Measurements from ENCODE around the gene DEXI. TPM values are rescaled to one million over a fixed set of nuclear protein-coding genes. Genes with fewer than 3 reads are reported as not detected.
A peak's percentile ranks its signal among the peaks of the same experiment; 100 is the strongest.

Gene DEXI
- total and polyA plus RNA-seq, 2 of the 13 experiments (the other 11 are each of a cell fraction or from before 2014, with no cell fraction given): 51.5 to 70.4 TPM

DNA sequence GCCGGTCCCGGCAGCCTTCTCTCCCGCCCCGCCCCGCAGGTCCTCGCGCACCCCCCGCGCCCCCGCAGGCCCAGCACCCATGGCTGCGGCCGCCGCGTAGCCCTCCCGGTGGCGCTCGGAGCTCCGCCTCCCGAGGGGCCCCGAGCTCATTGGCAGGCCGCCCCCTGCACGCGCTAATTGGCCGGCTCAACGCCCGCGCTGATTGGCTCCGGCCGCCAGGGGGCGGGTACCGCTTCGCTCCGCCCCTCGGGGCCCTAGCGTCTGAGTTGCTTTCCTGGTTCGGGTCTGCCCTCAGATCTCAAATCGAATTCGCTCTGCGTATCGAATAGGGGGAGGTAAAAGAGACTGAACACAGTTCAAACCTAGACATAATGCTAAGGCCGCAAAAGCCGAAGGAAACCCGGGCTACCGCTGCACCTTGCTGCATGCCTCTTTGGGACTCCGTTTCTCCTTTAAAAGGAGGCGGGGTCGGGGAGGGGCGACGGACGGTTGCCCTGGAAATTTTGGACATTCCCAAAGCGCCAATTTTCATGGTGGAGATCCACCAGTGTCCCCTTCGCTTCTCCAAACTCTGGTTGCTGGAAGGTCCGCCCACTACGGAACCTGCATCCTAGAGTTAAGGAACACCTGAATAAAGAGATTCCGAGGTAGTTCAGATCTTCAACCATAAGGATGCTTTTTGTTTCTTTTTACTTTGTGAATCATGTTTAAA, at the start of gene DEXI (continued):
- TF ChIP-seq SKIL (CRISPR knock-in tag; IDR thresholded peaks at IDR 0.05; ENCODE audit: borderline replicate concordance) (no peak), MED1 (CRISPR knock-in tag; IDR thresholded peaks at IDR 0.05) (no peak; the same call in 1 of the 2 replicates), AFF4 (CRISPR knock-in tag; IDR thresholded peaks at IDR 0.05) (no peak), REPIN1 (CRISPR knock-in tag; IDR thresholded peaks at IDR 0.05; ENCODE audit: borderline replicate concordance, low read depth) (peak; percentile 82; the same call in 1 of the 2 replicates), ONECUT2 (CRISPR knock-in tag; IDR thresholded peaks at IDR 0.05) (no peak), NFYC (CRISPR knock-in tag; IDR thresholded peaks at IDR 0.05) (peak; percentile 92), ZFP90 (CRISPR knock-in tag; IDR thresholded peaks at IDR 0.05; ENCODE audit: borderline replicate concordance) (no peak), MED13 (CRISPR knock-in tag; IDR thresholded peaks at IDR 0.05) (no peak), ZSCAN5A (CRISPR knock-in tag; IDR thresholded peaks at IDR 0.05; ENCODE audit: borderline replicate concordance) (no peak), RAD21 (CRISPR knock-in tag; IDR thresholded peaks at IDR 0.05) (no peak), ZBTB46 (CRISPR knock-in tag; IDR thresholded peaks at IDR 0.05; ENCODE audit: borderline replicate concordance) (no peak), ZC3H4 (CRISPR knock-in tag; IDR thresholded peaks at IDR 0.05; ENCODE audit: borderline replicate concordance) (no peak), MATR3 (CRISPR knock-in tag; IDR thresholded peaks at IDR 0.05) (no peak), ZNF253 (CRISPR knock-in tag; IDR thresholded peaks at IDR 0.05; ENCODE audit: borderline replicate concordance) (no peak), MYC (CRISPR knock-in tag; IDR thresholded peaks at IDR 0.05; ENCODE audit: borderline replicate concordance) (no peak), MLX (CRISPR knock-in tag; IDR thresholded peaks at IDR 0.05) (peak; percentile 26; the same call in 1 of the 2 replicates), ZBTB38 (CRISPR knock-in tag; IDR thresholded peaks at IDR 0.05) (peak; percentile 88), TSC22D2 (CRISPR knock-in tag; IDR thresholded peaks at IDR 0.05; ENCODE audit: borderline replicate concordance) (no peak), MAFF (IDR thresholded peaks at IDR 0.05; ENCODE audit: low read depth, low read length) (no peak), NFATC3 (CRISPR knock-in tag; IDR thresholded peaks at IDR 0.05) (no peak)
